CD4-positive, CD25-positive, alpha-beta regulatory T cell (primary cell): ENCODE data around the gene SUGP2. TPM values are rescaled to one million over a fixed set of nuclear protein-coding genes. Genes with fewer than 3 reads are reported as not detected.

ENCODE experiments used
- ATAC-seq, 2 donors: fragments of 150-1000 bp; cut with Tn5 transposase; one replicate each; pipeline ENCODE4 v1.10.0; 2021; ENCODE audit warnings: low read depth in 2 of 2, moderate number of reproducible peaks in 2 of 2, moderate library complexity in 1 of 2
- DNase-seq, 3 donors: peaks; one replicate each; pipeline versions ENCODE4 v3.0.0 to v3.0.0-alpha.2; 2012 to 2022; ENCODE audit warnings: mixed read lengths in 1 of 3
- H3K27ac ChIP-seq: one replicate; pipeline ENCODE4 v1.7.0; 2013; ENCODE audit warnings: mild to moderate bottlenecking, low read length; ENCODE audit not compliant: insufficient read depth, poor library complexity, severe bottlenecking
- H3K27me3 ChIP-seq: one replicate; pipeline ENCODE4 v1.7.0; 2013; ENCODE audit warnings: low read length; ENCODE audit not compliant: control insufficient read depth, insufficient read depth
- H3K36me3 ChIP-seq: one replicate; pipeline ENCODE4 v1.7.0; 2013; ENCODE audit warnings: mild to moderate bottlenecking, low read length, moderate library complexity; ENCODE audit not compliant: control insufficient read depth, insufficient read depth
- H3K4me1 ChIP-seq: 2 replicates; pipeline ENCODE4 v1.7.0; 2013; ENCODE audit warnings: mild to moderate bottlenecking, low read length; ENCODE audit not compliant: insufficient read depth, control insufficient read depth, poor library complexity, severe bottlenecking
- H3K4me3 ChIP-seq: one replicate; pipeline ENCODE4 v1.7.0; 2013; ENCODE audit warnings: low read depth, mild to moderate bottlenecking, low read length, moderate library complexity
- H3K9me3 ChIP-seq, 2 experiments: 1 replicate in 1 of 2; 2 replicates in 1 of 2; pipeline ENCODE4 v1.7.0; 2013; ENCODE audit warnings: low read length in 2 of 2, mild to moderate bottlenecking in 1 of 2, moderate library complexity in 1 of 2; ENCODE audit not compliant: control insufficient read depth in 2 of 2
- H3K27ac Mint-ChIP-seq, 3 donors: one replicate each; pipeline ENCODE4 v1.8.0; 2020 to 2022; ENCODE audit warnings: mild to moderate bottlenecking in 3 of 3, mixed read lengths in 3 of 3, moderate library complexity in 2 of 3
- H3K27me3 Mint-ChIP-seq: one replicate; pipeline ENCODE4 v1.8.0; 2022; ENCODE audit warnings: mild to moderate bottlenecking, mixed read lengths
- H3K36me3 Mint-ChIP-seq: one replicate; pipeline ENCODE4 v1.8.0; 2020; ENCODE audit warnings: mixed read lengths
- H3K4me1 Mint-ChIP-seq, 4 donors: one replicate each; pipeline ENCODE4 v1.8.0; 2020 to 2022; ENCODE audit warnings: mixed read lengths in 4 of 4, mild to moderate bottlenecking in 1 of 4
- H3K4me3 Mint-ChIP-seq, 4 donors: one replicate each; pipeline ENCODE4 v1.8.0; 2020 to 2022; ENCODE audit warnings: mild to moderate bottlenecking in 4 of 4, mixed read lengths in 4 of 4, moderate library complexity in 3 of 4
- H3K9me3 Mint-ChIP-seq, 7 donors: one replicate each; pipeline ENCODE4 v1.8.0; 2020 to 2022; ENCODE audit warnings: mixed read lengths in 7 of 7, mild to moderate bottlenecking in 3 of 7, moderate library complexity in 2 of 7
- polyA plus RNA-seq, 4 donors: library from polyadenylated mRNA; unstranded; fragments of 300-500 nt; fragmentation: Illumina TruSeq; gene quantifications; one replicate each; pipeline ENCODE4 v1.2.3, GENCODE V29; 2021
- total RNA-seq: library from RNA; stranded (reverse); gene quantifications from one replicate; pipeline ENCODE4 v1.2.3, GENCODE V29; 2022

Gene SUGP2
- total and polyA plus RNA-seq, 5 donors from 2014 or later: 6.2 to 131 (median 8.2) TPM

- no peaks in the 10 kb centered on the region for H3K27me3 Mint-ChIP-seq
- H3K4me1 ChIP-seq: no peaks in the 10 kb centered on the region
- peaks cover 0 to 1% (median 0%) of the 10 kb centered on the region in 7 donors for H3K9me3 Mint-ChIP-seq
- H3K27ac ChIP-seq: no peak overlapping the region
- H3K4me3 ChIP-seq: no peak overlapping the region
- no peak overlapping the region for H3K27ac Mint-ChIP-seq
- DNase-seq (no peak), ATAC-seq (no peak)
- H3K27me3 ChIP-seq: no peaks in the 10 kb centered on the region
- peaks cover 0 to 2% (median 0%) of the 10 kb centered on the region in 4 donors for H3K4me1 Mint-ChIP-seq
- peaks cover 7% of the 10 kb centered on the region for H3K36me3 Mint-ChIP-seq
- H3K36me3 ChIP-seq: peaks cover 28% of the 10 kb centered on the region
- H3K4me3 Mint-ChIP-seq: no peak overlapping the region
- no peaks in the 10 kb centered on the region for H3K9me3 ChIP-seq
Measured at GRCh38 chr19:19057317-19057716, 24.0 kb upstream of the SUGP2 start.

- no peak overlapping the region for H3K27ac ChIP-seq
- peaks cover 0 to 1% (median 0%) of the 10 kb centered on the region in 7 donors for H3K9me3 Mint-ChIP-seq
- H3K4me3 ChIP-seq: no peak overlapping the region
- H3K4me1 Mint-ChIP-seq: peaks cover 0 to 2% (median 0%) of the 10 kb centered on the region in 4 donors
- H3K4me3 Mint-ChIP-seq: no peak overlapping the region
- H3K27ac Mint-ChIP-seq: no peak overlapping the region
- H3K36me3 Mint-ChIP-seq: peaks cover 7% of the 10 kb centered on the region
- peaks cover 34% of the 10 kb centered on the region for H3K36me3 ChIP-seq
- H3K9me3 ChIP-seq: no peaks in the 10 kb centered on the region
- DNase-seq: no peak
- ATAC-seq: no peak
- no peaks in the 10 kb centered on the region for H3K4me1 ChIP-seq
- H3K27me3 ChIP-seq: no peaks in the 10 kb centered on the region
- H3K27me3 Mint-ChIP-seq: no peaks in the 10 kb centered on the region
Measured at GRCh38 chr19:19056636-19057275, 23.4 kb upstream of the SUGP2 start.

- no peaks in the 10 kb centered on the region for H3K4me1 ChIP-seq
- DNase-seq: no peak
- Mint-ChIP-seq H3K9me3 (peaks cover 0 to 1% (median 0%) of the 10 kb centered on the region in 7 donors), H3K4me3 (no peak overlapping the region), H3K4me1 (peaks cover 0 to 2% (median 0%) of the 10 kb centered on the region in 4 donors), H3K27ac (no peak overlapping the region), H3K27me3 (no peaks in the 10 kb centered on the region), H3K36me3 (peaks cover 7% of the 10 kb centered on the region)
- H3K4me3 ChIP-seq: no peak overlapping the region
- no peak for ATAC-seq
- H3K9me3 ChIP-seq: no peaks in the 10 kb centered on the region
- H3K36me3 ChIP-seq: peaks cover 42% of the 10 kb centered on the region
- H3K27me3 ChIP-seq: no peaks in the 10 kb centered on the region
- H3K27ac ChIP-seq: no peak overlapping the region
Measured at GRCh38 chr19:19055701-19056100, 22.4 kb upstream of the SUGP2 start.

GRCh38 chr19:19054939-19055440 lies 21.7 kb upstream of the SUGP2 start:
- Histone ChIP-seq H3K4me1 (no peaks in the 10 kb centered on the region), H3K27me3 (no peaks in the 10 kb centered on the region), H3K4me3 (no peak overlapping the region), H3K27ac (no peak overlapping the region), H3K36me3 (peaks cover 44% of the 10 kb centered on the region), H3K9me3 (no peaks in the 10 kb centered on the region)
- peaks cover 0 to 2% (median 0%) of the 10 kb centered on the region in 4 donors for H3K4me1 Mint-ChIP-seq
- ATAC-seq (no peak), DNase-seq (no peak)
- no peaks in the 10 kb centered on the region for H3K27me3 Mint-ChIP-seq
- peaks cover 0 to 1% (median 0%) of the 10 kb centered on the region in 7 donors for H3K9me3 Mint-ChIP-seq
- no peak overlapping the region for H3K4me3 Mint-ChIP-seq
- H3K27ac Mint-ChIP-seq: no peak overlapping the region
- H3K36me3 Mint-ChIP-seq: peaks cover 7% of the 10 kb centered on the region

GRCh38 chr19:19054315-19054938 lies 21.1 kb upstream of the SUGP2 start:
- no peak overlapping the region for H3K4me3 Mint-ChIP-seq
- no peaks in the 10 kb centered on the region for H3K9me3 Mint-ChIP-seq
- no peaks in the 10 kb centered on the region for H3K27me3 Mint-ChIP-seq
- H3K36me3 Mint-ChIP-seq: peaks cover 4% of the 10 kb centered on the region
- DNase-seq (no peak), ATAC-seq (no peak)
- Histone ChIP-seq H3K9me3 (no peaks in the 10 kb centered on the region), H3K27ac (no peak overlapping the region), H3K4me1 (no peaks in the 10 kb centered on the region), H3K27me3 (no peaks in the 10 kb centered on the region), H3K36me3 (peaks cover 48% of the 10 kb centered on the region), H3K4me3 (no peak overlapping the region)
- H3K27ac Mint-ChIP-seq: no peak overlapping the region
- H3K4me1 Mint-ChIP-seq: peaks cover 0 to 2% (median 0%) of the 10 kb centered on the region in 4 donors

GRCh38 chr19:19053508-19054314 lies 20.4 kb upstream of the SUGP2 start:
- Histone ChIP-seq H3K9me3 (no peaks in the 10 kb centered on the region), H3K27ac (no peak overlapping the region), H3K36me3 (peaks cover 53% of the 10 kb centered on the region), H3K4me3 (no peak overlapping the region), H3K27me3 (no peaks in the 10 kb centered on the region), H3K4me1 (no peaks in the 10 kb centered on the region)
- Mint-ChIP-seq H3K4me3 (no peak overlapping the region), H3K27ac (no peak overlapping the region), H3K27me3 (no peaks in the 10 kb centered on the region), H3K9me3 (no peaks in the 10 kb centered on the region), H3K4me1 (peaks cover 0 to 2% (median 0%) of the 10 kb centered on the region in 4 donors), H3K36me3 (peaks cover 4% of the 10 kb centered on the region)
- peak; percentile 52 to 69 (median 60) for DNase-seq
- ATAC-seq: peak in 1 of 2 donors; percentile 46

GRCh38 chr19:19052921-19053320 lies 19.6 kb upstream of the SUGP2 start:
- Mint-ChIP-seq H3K27me3 (no peaks in the 10 kb centered on the region), H3K36me3 (peaks cover 4% of the 10 kb centered on the region), H3K4me1 (peaks cover 0 to under 1% (median 0%) of the 10 kb centered on the region in 4 donors), H3K27ac (no peak overlapping the region), H3K4me3 (no peak overlapping the region), H3K9me3 (no peaks in the 10 kb centered on the region)
- Histone ChIP-seq H3K4me3 (no peak overlapping the region), H3K9me3 (no peaks in the 10 kb centered on the region), H3K4me1 (no peaks in the 10 kb centered on the region), H3K27me3 (no peaks in the 10 kb centered on the region), H3K27ac (no peak overlapping the region), H3K36me3 (peaks cover 53% of the 10 kb centered on the region)
- ATAC-seq (no peak), DNase-seq (no peak)
